Measurements from ENCODE around the gene EEF1AKMT3. TPM values are rescaled to one million over a fixed set of nuclear protein-coding genes. Genes with fewer than 3 reads are reported as not detected.

The EEF1AKMT3 gene
- total RNA-seq, 1 experiment from 2014 or later = 5.0 TPM

GRCh38 chr12:57741844-57742738 is 30.3 kb upstream of the EEF1AKMT3 start:
- ChIA-PET RAD21 (ENCODE audit: low non-redundant PET in 1 of 2, low total read pairs in 2 of 2, uncharacterized antibody in 2 of 2, unreplicated experiment in 2 of 2) (interaction anchor here (0.6 to 1.4 kb wide), 2 partner anchors 45 to 159 kb away, joined by 3 read pairs; no protein-coding TSS in a partner anchor), POLR2A (interaction anchor here (0.8 to 1.9 kb wide), 2 partner anchors 16 to 24 kb away, joined by 3 to 5 read pairs; no protein-coding TSS in a partner anchor), CTCF (interaction anchor here (1.2 to 1.8 kb wide), 3 partner anchors 15 to 159 kb away, joined by 7 to 13 read pairs (median 11); no protein-coding TSS in a partner anchor)
- DNase-seq (ENCODE audit: low read depth, low spot score) = peak; percentile 81
- Histone ChIP-seq H3K9ac (ENCODE audit: low read length) (peak overlapping the region; percentile 69), H3K9me3 (ENCODE audit: control insufficient read depth in 1 of 2, insufficient read depth in 1 of 2, low read depth in 1 of 2, low read length in 2 of 2) (no peaks in the 10 kb centered on the region), H3K36me3 (ENCODE audit: control insufficient read depth in 1 of 2, insufficient read depth in 2 of 2, low read length in 2 of 2) (peaks cover 4 to 6% of the 10 kb centered on the region in 2 experiments; a peak in 3 of 4 replicates), H3K27me3 (ENCODE audit: insufficient read depth, low read length) (no peaks in the 10 kb centered on the region), H3K4me2 (ENCODE audit: low read length) (peak overlapping the region; percentile 87), H3K27ac (ENCODE audit: low read depth, low read length) (peak overlapping the region; percentile 46), H3K4me3 (replicated peaks in 1 of 2; ENCODE audit: low read depth in 1 of 2, low read length in 2 of 2) (peak overlapping the region; percentile 71 to 79), H3K4me1 (ENCODE audit: control insufficient read depth in 1 of 2, insufficient read depth in 2 of 2, low read length in 2 of 2) (peaks cover 10 to 36% of the 10 kb centered on the region in 2 experiments; a peak in 3 of 4 replicates), H2AFZ (ENCODE audit: low read depth, low read length, poor library complexity, severe bottlenecking) (no peak overlapping the region), H3K79me2 (ENCODE audit: insufficient read depth, low read length) (no peaks in the 10 kb centered on the region), H4K20me1 (ENCODE audit: insufficient read depth) (no peaks in the 10 kb centered on the region), H3K9me2 (ENCODE audit: insufficient read depth) (no peaks in the 10 kb centered on the region)
- intact Hi-C loops (cut with micrococcal nuclease) = loop anchor here (1.0 to 2.0 kb wide), 2 partner anchors 15 to 159 kb away; no protein-coding TSS in a partner anchor
- TF ChIP-seq TCF7L2 (IDR thresholded peaks at IDR 0.05; ENCODE audit: borderline replicate concordance, extremely low read depth, insufficient read depth, insufficient read length) (no peak), CTCF (IDR thresholded peaks at IDR 0.05 in 2 of 3, conservative IDR thresholded peaks at IDR 0.05 in 1 of 3; ENCODE audit: borderline replicate concordance in 1 of 3, insufficient read depth in 1 of 3, low read depth in 2 of 3, low read length in 2 of 3) (peak; percentile 47 to 71 (median 70); a peak in 5 of 6 replicates), CEBPB (IDR thresholded peaks at IDR 0.05; ENCODE audit: low read depth) (no peak; the same call in 1 of the 2 replicates), RAD21 (IDR thresholded peaks at IDR 0.05; ENCODE audit: low read depth) (peak; percentile 70), POLR2A (IDR thresholded peaks at IDR 0.05; ENCODE audit: borderline replicate concordance, extremely low read depth, insufficient read depth, insufficient read length) (peak; percentile 63), SP1 (IDR thresholded peaks at IDR 0.05; ENCODE audit: low read depth) (no peak), POLR2AphosphoS5 (IDR thresholded peaks at IDR 0.05; ENCODE audit: low read depth, low read length) (peak; percentile 73), ZNF274 (IDR thresholded peaks at IDR 0.05; ENCODE audit: low read depth, low read length) (no peak), ZFX (IDR thresholded peaks at IDR 0.05) (peak; percentile 28), SIN3A (IDR thresholded peaks at IDR 0.05; ENCODE audit: low read depth) (peak; percentile 63; the same call in 1 of the 2 replicates), JUND (IDR thresholded peaks at IDR 0.05) (no peak), ATF3 (IDR thresholded peaks at IDR 0.05) (no peak)
- BruUV-seq (replicated peaks) = no TSS peak
- ATAC-seq = peak; percentile 77

Measured in HCT116 (cell line).